Uterus (tissue), 4 donors: ENCODE data around the gene SPTB. TPM values are rescaled to one million over a fixed set of nuclear protein-coding genes. Genes with fewer than 3 reads are reported as not detected.

Experiments
- DNase-seq, 2 donors: peaks; one replicate each; pipeline ENCODE4 v3.0.0-alpha.2; 2019 to 2020
- H3K27ac ChIP-seq, 2 donors: fragments of 200-600 bp; sonication (generic); 1 replicate in 1 of 2; 2 replicates in 1 of 2; pipeline ENCODE4 v1.5.1; 2016 to 2018
- H3K27me3 ChIP-seq, 2 donors: fragments of 200-600 bp; sonication (generic); one replicate each; pipeline ENCODE4 v1.5.1; 2018 to 2019; ENCODE audit warnings: control low read depth in 1 of 2
- H3K36me3 ChIP-seq, 2 donors: fragments of 200-600 bp; sonication (generic); one replicate each; pipeline ENCODE4 v1.5.1; 2019; ENCODE audit warnings: control low read depth in 1 of 2
- H3K4me1 ChIP-seq, 2 donors: fragments of 200-600 bp; sonication (generic); one replicate each; pipeline ENCODE4 v1.5.1; 2018 to 2019; ENCODE audit warnings: control low read depth in 1 of 2
- H3K4me3 ChIP-seq, 2 donors: fragments of 200-600 bp; sonication (generic); 1 replicate in 1 of 2; 2 replicates in 1 of 2; pipeline ENCODE4 v1.5.1; 2018 to 2019; ENCODE audit warnings: mild to moderate bottlenecking in 1 of 2
- H3K9me3 ChIP-seq, 2 donors: fragments of 200-600 bp; sonication (generic); one replicate each; pipeline ENCODE4 v1.5.1; 2019; ENCODE audit warnings: control low read depth in 1 of 2
- POLR2A ChIP-seq, 2 donors: fragments of 450-650 bp; IDR thresholded peaks; one replicate each; pipeline ENCODE4 v1.6.1; 2016; ENCODE audit warnings: antibody characterized with exemption in 2 of 2, mild to moderate bottlenecking in 1 of 2, moderate library complexity in 1 of 2
- intact Hi-C: fragments of 100-400 bp; cut with DNase I; formaldehyde crosslinking; loops from one replicate; pipeline ENCODE4 v1.15.1; 2023; ENCODE audit warnings: low total_unique reads
- total RNA-seq, 4 donors: library from RNA; depleted of rRNA in 3 of 4; stranded (reverse); fragments of >200 nt in 3 of 4; gene quantifications; one replicate each; pipeline versions ENCODE4 v1.1.0 to v1.2.4, GENCODE V29; 2014 to 2023
- TF ChIP-seq, protein P1 (sequence below), 4 experiments: fragments of 200-600 bp in 2 of 4; fragments of 450-650 bp in 2 of 4; sonication (generic) in 2 of 4; IDR thresholded peaks; one replicate each; pipeline ENCODE4 v1.5.1; 2016 to 2019; ENCODE audit warnings: antibody characterized with exemption in 4 of 4, mild to moderate bottlenecking in 2 of 4, moderate library complexity in 1 of 4
- donor health status: DM: yes; HTN: yes; CAD: no.

Gene SPTB
- total RNA-seq, 4 donors from 2014 or later: 1.0 to 5.4 (median 4.6) TPM; not detected in 1

DNA sequence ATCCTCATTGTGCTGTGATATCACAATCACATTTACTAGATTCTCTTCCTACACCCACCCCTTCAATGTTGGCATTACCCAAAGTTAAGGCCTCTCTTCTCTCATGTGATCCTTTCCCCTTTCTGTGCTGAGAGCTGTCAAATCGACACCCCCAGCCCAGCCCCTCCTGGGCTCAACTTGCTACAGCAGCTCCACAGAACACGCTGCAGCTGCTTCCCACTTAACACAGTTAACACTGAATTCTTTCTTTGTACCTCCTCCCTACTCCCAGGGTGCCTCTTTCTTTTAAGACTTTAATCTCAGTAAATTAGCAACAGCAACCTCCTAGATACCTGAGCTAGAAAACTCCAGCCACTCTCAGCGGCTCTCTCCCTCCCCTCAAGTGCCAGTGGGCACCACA, 17.8 kb downstream of the SPTB start:
- no peaks in the 10 kb centered on the region for H3K9me3 ChIP-seq
- H3K27ac ChIP-seq: no peak overlapping the region
- intact Hi-C loops: no loop called here
- H3K4me1 ChIP-seq: no peaks in the 10 kb centered on the region
- no peaks in the 10 kb centered on the region for H3K27me3 ChIP-seq
- DNase-seq: no peak
- TF ChIP-seq, protein P1, sequence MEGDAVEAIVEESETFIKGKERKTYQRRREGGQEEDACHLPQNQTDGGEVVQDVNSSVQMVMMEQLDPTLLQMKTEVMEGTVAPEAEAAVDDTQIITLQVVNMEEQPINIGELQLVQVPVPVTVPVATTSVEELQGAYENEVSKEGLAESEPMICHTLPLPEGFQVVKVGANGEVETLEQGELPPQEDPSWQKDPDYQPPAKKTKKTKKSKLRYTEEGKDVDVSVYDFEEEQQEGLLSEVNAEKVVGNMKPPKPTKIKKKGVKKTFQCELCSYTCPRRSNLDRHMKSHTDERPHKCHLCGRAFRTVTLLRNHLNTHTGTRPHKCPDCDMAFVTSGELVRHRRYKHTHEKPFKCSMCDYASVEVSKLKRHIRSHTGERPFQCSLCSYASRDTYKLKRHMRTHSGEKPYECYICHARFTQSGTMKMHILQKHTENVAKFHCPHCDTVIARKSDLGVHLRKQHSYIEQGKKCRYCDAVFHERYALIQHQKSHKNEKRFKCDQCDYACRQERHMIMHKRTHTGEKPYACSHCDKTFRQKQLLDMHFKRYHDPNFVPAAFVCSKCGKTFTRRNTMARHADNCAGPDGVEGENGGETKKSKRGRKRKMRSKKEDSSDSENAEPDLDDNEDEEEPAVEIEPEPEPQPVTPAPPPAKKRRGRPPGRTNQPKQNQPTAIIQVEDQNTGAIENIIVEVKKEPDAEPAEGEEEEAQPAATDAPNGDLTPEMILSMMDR (IDR thresholded peaks at IDR 0.05): no peak
- no peak for TF ChIP-seq POLR2A (IDR thresholded peaks at IDR 0.05)
- H3K4me3 ChIP-seq: no peak overlapping the region
- H3K36me3 ChIP-seq: no peaks in the 10 kb centered on the region

DNA sequence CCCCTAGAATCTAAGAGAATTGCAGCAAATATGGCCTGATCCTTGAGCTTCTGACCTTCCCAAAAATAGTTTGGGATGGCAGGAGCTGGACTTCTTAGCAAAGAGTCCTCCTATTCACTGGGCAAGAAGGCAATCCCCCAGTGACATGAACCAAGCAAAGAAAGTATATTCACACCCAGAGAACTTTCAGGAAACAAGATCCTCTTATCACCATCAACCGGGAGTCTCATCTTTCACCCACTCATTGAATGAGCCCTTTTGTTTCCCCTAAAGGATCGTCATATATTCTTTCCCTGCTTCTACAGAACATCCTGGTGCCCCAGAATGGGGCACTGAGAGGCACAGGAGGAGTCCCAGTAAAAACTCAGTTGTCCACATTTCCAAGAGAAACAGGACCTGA, 19.7 kb downstream of the SPTB start:
- TF ChIP-seq, protein P1 (IDR thresholded peaks at IDR 0.05): no peak
- no peak for TF ChIP-seq POLR2A (IDR thresholded peaks at IDR 0.05)
- H3K9me3 ChIP-seq: no peaks in the 10 kb centered on the region
- no peak overlapping the region for H3K4me3 ChIP-seq
- no peak overlapping the region for H3K27ac ChIP-seq
- no peak for DNase-seq
- H3K36me3 ChIP-seq: no peaks in the 10 kb centered on the region
- intact Hi-C loops: no loop called here
- no peaks in the 10 kb centered on the region for H3K4me1 ChIP-seq
- no peaks in the 10 kb centered on the region for H3K27me3 ChIP-seq

DNA sequence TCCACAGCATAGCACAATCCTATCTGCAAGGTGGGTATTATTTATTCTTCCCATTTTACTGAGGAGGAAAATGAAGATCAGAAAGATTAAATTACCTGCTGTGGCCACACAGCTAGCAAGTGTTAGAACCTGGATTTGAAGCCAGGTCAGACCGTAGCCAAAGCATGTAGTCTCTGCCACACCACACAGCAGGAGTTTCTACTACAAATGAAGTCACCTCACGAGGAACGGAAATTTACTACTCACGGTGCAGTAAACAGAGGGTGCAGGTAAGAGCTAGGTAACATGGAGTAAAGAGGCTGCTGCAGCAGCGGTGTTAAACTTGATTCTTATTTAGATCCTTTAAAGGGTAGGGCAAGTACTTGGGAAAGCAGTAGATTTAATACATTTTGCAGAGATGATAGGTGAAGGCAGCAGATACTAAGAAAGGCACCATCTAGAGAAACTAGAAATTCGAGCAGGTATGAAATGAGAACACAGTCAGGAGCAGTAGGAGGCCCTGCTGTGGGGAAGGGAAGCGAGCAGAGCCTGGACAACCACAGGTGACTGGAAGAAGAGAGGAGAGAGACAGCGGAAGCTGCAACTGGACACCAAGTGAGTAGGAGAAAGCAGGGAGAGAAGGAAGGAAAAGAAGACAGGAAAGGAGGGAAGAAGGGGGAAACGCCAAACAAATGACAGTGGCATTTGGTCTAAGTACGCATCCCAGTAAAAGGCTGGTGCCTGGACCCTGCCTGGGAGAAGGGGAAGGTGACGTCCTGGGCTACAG, 21.5 kb downstream of the SPTB start:
- no peak for TF ChIP-seq POLR2A (IDR thresholded peaks at IDR 0.05)
- TF ChIP-seq, protein P1 (IDR thresholded peaks at IDR 0.05): no peak
- no peak for DNase-seq
- Histone ChIP-seq H3K27me3 (no peaks in the 10 kb centered on the region), H3K4me1 (no peaks in the 10 kb centered on the region), H3K4me3 (no peak overlapping the region), H3K27ac (no peak overlapping the region), H3K36me3 (no peaks in the 10 kb centered on the region), H3K9me3 (no peaks in the 10 kb centered on the region)
- intact Hi-C loops: no loop called here

DNA sequence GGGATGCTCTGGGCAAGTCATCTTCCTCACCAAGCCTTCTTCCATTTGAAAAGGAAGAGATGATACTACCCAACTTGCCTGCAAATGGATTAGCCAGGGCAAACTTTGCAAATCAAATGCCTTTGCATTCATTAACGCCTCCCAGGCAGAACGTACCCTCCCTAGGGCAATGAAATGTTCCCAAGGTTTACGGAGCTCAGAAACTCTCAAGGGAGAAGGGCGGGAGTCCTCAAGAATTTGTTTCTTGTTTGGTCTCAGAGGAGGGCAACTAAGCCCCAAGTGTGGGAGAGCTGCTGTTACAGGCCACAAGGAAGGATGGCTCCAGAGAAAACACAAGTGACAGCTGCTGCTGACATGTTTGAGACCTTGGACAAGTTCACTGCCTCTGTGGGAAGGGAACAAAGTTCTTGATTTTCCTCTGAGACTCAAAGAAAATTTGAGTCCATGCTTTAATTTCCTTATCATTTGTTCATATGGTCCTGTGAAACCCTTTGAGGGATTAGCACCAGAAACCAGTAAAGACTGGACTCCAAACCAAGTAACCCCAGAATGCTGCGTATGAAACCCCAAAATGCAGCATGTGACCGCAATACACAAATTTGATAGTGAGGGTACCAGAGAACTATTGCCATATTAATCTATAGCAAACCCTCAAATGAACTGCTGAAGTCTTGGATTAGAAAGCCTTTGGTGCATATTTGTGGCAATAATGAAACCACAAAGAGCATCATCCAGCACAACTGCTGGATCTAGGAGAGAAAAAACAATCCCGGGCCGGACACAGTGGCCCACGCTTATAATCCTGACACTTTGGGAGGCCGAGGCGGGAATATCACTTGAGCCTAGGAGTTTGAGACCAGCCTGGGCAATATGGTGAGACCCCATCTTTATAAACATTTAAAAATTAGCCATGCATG, 22.9 kb downstream of the SPTB start:
- Histone ChIP-seq H3K4me3 (no peak overlapping the region), H3K27me3 (no peaks in the 10 kb centered on the region), H3K27ac (no peak overlapping the region), H3K9me3 (no peaks in the 10 kb centered on the region), H3K4me1 (no peaks in the 10 kb centered on the region), H3K36me3 (no peaks in the 10 kb centered on the region)
- intact Hi-C loops: no loop called here
- DNase-seq: no peak
- TF ChIP-seq POLR2A (IDR thresholded peaks at IDR 0.05): no peak
- TF ChIP-seq, protein P1 (IDR thresholded peaks at IDR 0.05): no peak
